Subcutaneous adipose tissue (tissue), 4 donors: ENCODE measurements around the gene CMKLR1. TPM values are rescaled to one million over a fixed set of nuclear protein-coding genes. Genes with fewer than 3 reads are reported as not detected.

Source experiments
- total RNA-seq, 4 donors: library from RNA; depleted of rRNA; stranded (reverse); fragments of >200 nt; gene quantifications; one replicate each; pipeline ENCODE4 v1.1.0, GENCODE V29; 2016
- TF ChIP-seq, protein P1 (sequence below): fragments of 450-650 bp; IDR thresholded peaks from one replicate; pipeline ENCODE4 v1.5.1; 2016; ENCODE audit warnings: low read depth, mild to moderate bottlenecking, control low read depth, antibody characterized with exemption, moderate library complexity

The CMKLR1 gene, protein sequence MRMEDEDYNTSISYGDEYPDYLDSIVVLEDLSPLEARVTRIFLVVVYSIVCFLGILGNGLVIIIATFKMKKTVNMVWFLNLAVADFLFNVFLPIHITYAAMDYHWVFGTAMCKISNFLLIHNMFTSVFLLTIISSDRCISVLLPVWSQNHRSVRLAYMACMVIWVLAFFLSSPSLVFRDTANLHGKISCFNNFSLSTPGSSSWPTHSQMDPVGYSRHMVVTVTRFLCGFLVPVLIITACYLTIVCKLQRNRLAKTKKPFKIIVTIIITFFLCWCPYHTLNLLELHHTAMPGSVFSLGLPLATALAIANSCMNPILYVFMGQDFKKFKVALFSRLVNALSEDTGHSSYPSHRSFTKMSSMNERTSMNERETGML
- 10 to 100 TPM; 12.4 to 34.6 (median 30.3) TPM for total RNA-seq

DNA sequence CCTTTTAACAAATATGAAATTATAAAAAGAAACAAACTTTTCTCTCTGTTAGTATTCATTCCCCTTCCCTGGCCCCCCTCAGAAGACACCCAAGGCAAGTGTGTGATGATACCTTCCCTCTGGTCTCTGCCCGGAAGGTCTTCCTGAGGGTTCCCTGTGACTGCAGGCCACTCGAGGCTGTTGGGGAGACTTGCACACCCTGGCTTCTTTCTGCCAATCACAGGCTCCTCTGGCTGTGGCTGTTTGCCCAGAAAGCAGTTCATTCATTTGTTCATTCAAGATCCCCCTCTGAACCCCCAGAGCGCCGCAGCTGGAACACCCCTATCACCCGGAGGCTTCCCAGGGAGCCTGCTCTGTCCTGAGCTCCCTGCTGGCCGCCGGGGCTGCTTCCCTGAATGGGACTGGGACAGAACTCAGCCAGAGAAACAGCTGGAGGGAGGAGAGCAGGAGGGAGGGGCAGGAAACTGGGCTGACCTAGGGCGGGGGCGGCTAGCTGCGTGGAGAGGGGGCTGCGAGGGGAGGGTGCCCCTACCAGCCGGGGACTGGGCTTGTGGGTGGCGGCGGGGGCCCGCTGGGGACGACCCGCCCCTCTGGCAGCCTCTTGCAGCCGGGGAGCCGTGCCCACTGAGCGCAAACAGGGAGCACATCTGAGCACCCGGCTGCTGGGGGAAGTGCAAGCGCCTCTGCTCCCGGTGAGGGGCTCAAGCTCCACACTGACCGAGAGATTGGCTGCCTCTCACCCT is at the start of gene CMKLR1:
CMKLR1 (minus strand) TSS at position 397 of the 743 bp plus-strand sequence. CDS start 45,720 bp downstream, outside the sequence.
- TF ChIP-seq, protein P1, sequence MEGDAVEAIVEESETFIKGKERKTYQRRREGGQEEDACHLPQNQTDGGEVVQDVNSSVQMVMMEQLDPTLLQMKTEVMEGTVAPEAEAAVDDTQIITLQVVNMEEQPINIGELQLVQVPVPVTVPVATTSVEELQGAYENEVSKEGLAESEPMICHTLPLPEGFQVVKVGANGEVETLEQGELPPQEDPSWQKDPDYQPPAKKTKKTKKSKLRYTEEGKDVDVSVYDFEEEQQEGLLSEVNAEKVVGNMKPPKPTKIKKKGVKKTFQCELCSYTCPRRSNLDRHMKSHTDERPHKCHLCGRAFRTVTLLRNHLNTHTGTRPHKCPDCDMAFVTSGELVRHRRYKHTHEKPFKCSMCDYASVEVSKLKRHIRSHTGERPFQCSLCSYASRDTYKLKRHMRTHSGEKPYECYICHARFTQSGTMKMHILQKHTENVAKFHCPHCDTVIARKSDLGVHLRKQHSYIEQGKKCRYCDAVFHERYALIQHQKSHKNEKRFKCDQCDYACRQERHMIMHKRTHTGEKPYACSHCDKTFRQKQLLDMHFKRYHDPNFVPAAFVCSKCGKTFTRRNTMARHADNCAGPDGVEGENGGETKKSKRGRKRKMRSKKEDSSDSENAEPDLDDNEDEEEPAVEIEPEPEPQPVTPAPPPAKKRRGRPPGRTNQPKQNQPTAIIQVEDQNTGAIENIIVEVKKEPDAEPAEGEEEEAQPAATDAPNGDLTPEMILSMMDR, result no peak

DNA sequence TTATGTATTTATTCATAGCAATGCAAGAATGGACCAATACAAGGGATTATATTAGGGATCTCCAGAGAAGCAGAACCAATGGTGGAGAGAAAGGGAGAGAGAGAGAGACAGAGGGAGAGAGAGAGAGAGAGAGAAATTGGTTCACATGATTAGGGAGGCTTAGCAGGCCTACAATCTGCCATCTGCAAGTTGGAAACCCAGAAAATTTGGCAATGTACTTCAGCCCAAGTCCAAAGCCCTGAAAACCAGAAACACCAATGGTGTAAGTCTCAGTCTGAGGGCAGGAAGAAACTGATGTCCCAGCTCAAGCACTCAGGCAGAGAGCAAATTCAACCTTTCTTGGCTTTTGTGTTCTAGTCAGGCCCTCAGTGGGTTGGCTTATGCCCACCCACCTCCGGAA is 48.7 kb upstream of the CMKLR1 start:
- TF ChIP-seq, protein P1, result no peak

DNA sequence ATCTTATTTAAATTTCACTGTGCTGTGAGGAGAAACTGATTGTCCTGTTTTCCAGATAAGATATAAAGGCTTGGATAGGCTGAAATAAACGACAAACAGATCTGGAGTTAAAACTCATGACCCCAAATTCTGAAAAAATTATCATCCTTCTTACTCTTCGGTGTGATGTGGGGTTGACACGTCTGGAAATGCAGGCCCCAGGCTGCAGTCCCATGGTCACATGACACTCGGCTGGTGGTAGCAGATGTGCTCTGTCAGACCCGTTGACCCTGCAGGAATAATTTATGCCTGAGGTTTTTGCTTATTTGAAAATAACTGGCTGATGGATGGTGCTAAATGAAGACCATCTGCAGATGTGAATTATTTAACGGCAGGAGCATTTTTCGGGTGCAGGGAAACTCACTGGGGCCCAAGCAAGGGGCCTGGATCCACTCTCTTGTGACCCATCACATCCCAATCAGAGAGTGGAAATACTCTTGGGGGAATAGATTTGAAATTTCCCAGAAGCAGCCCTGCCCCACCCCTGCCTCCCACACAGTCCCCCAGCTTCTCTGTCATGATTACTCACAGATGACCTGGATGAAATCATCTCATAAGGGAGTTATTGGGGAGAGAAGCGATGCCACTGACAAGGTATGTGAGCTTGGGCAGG is 47.7 kb upstream of the CMKLR1 start:
- TF ChIP-seq, protein P1, result no peak

DNA sequence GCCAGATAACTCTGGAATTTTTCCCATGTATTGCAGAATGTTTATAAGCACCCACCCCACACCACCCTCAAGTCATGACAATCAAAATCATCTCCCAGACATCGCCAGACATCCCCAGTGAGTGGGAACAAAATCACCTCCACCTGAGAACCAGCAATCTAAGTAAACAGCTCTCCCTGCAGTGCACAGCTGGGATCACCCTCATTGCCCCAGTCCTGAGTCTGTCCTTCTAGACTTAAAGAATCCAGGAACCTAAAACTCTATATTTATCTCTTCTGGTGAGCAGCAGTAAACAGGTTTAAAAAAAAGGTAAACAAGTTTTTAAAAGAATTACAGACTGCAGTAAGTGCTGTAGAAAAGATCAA is 43.3 kb upstream of the CMKLR1 start:
- TF ChIP-seq, protein P1, result no peak

DNA sequence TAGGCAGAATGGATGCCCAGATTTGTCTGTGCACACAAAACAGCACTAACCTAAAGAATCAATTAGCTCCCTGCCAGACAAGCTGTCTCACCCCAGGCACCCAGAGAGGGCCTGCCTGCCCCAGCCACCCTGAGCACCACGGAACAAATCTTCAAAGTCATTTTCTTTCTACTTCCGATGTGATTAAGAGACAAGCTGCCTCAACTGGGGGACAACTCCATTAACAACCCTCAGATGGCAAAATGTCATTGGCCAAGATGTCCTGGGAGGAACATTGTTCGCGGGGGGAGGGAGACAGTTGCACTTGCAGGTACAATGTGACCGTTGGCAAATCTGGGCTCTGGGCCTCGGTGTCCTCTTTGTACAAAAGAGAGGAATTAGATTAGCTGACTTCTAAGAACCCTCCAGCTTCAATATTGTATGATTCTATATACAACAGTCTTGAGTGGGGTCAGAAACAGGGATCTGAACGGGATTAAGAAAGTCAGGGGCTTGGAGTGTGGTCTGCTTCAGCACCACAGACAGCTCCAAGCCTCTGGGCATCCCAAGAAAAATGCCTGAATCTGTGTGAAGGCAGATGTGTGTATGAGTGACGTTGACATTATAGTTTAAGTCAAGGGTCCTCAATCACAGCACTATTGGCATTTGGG is 42.8 kb upstream of the CMKLR1 start:
- TF ChIP-seq, protein P1, result no peak

DNA sequence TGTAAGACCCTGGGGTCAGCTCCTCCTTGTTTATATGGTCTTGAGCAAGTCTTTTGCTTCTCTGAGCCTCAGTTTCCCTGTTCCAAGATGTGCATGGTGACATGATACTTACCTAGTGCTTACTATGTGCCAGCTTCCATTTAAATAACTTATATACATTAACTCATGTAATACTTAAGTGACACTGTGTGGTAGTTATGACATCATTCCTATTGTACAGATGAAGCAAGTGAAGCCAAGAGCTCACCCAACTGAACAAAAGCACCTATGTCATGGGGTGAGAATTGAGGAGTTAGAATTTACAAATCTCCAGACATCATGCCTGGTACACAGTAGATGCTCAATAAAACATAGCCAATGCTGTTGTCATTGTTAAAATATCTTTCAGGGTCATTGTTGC is 41.3 kb upstream of the CMKLR1 start:
- TF ChIP-seq, protein P1, result no peak

DNA sequence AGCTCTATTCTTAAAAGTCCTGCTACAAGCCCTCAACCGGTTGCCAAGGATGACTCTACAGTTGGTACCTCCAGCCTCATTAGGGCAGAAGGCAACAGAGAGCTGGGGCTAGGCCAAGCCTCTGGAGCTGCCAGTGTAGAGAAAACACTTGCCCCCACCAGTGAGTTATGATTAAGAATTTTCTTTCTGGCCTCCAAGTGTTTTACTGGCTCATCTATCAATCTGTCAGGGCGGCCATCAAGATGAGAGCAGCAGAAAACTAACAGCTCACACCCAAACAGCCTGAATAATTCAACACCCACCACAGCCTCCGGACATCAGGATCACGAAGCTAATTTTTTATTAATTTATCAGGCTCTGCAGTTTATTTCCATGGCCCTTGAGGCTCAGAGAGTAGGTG is 40.7 kb upstream of the CMKLR1 start:
- TF ChIP-seq, protein P1, result no peak
